Omental fat pad (tissue), 4 donors: ENCODE results near the gene SLC39A11. TPM values are rescaled to one million over a fixed set of nuclear protein-coding genes. Genes with fewer than 3 reads are reported as not detected.

Experiments used
- ATAC-seq: fragments of 150-250 bp; one replicate; pipeline ENCODE4 v1.9.1; 2016; ENCODE audit warnings: mild to moderate bottlenecking, moderate library complexity; ENCODE audit not compliant: low FRiP score
- DNase-seq: peaks from one replicate; pipeline ENCODE4 v3.0.0-alpha.2; 2019; ENCODE audit warnings: low spot score
- total RNA-seq, 4 donors: library from RNA; depleted of rRNA; stranded (reverse); fragments of >200 nt; gene quantifications; one replicate each; pipeline ENCODE4 v1.1.0, GENCODE V29; 2016
- TF ChIP-seq, protein P1 (sequence below), 3 donors: fragments of 450-650 bp; IDR thresholded peaks; one replicate each; pipeline ENCODE4 v1.5.1; 2016 to 2017; ENCODE audit warnings: antibody characterized with exemption in 3 of 3, mild to moderate bottlenecking in 3 of 3, moderate library complexity in 2 of 3

Gene SLC39A11
- total RNA-seq, 4 donors from 2014 or later, result 18.8 to 42.4 (median 31.3) TPM

DNA sequence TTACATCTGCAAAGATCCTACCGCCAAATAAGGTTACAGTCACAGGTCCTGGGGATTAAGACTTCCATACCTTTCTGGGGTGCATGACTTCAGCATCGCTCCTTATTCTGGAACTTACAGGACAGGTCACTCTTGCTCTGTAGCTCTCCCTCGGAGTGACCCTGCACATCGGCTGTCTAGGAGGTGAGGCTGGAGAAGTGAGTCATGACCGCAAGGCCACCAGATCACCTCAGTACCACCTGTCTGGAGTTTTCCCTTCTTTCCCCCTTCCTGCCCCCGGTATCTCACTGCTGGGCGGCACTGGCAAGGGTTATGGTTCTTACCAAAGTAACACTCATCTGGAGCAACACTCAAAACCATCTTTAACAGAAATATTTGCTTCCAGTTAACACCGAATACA lies 374.8 kb downstream of the SLC39A11 start:
- ATAC-seq (no peak), DNase-seq (no peak)
- TF ChIP-seq, protein P1, sequence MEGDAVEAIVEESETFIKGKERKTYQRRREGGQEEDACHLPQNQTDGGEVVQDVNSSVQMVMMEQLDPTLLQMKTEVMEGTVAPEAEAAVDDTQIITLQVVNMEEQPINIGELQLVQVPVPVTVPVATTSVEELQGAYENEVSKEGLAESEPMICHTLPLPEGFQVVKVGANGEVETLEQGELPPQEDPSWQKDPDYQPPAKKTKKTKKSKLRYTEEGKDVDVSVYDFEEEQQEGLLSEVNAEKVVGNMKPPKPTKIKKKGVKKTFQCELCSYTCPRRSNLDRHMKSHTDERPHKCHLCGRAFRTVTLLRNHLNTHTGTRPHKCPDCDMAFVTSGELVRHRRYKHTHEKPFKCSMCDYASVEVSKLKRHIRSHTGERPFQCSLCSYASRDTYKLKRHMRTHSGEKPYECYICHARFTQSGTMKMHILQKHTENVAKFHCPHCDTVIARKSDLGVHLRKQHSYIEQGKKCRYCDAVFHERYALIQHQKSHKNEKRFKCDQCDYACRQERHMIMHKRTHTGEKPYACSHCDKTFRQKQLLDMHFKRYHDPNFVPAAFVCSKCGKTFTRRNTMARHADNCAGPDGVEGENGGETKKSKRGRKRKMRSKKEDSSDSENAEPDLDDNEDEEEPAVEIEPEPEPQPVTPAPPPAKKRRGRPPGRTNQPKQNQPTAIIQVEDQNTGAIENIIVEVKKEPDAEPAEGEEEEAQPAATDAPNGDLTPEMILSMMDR (IDR thresholded peaks at IDR 0.05), result no peak

DNA sequence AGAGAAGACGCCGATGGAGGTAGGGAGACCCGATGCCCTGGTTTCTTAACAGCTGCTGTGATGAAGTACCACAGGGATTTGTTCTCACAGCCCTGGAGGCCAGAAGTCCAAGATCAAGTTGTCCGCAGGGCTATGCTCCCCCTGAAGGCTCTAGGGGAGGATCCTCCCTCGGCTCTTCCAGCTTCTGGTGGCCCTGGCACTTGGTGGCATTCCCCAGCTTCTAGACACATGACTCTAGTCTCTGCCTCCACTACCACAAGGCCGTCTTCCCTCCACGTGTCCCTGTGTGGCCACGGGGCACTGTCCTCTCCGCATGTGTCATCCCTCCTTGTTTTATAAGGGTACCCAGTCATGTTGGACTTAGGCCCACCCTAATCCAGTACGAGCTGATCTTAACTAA lies 375.2 kb downstream of the SLC39A11 start:
- TF ChIP-seq, protein P1 (IDR thresholded peaks at IDR 0.05), result no peak
- no peak for ATAC-seq
- no peak for DNase-seq

GRCh38 chr17:72715906-72716572 lies 376.4 kb downstream of the SLC39A11 start:
- TF ChIP-seq, protein P1 (IDR thresholded peaks at IDR 0.05), result no peak
- no peak for DNase-seq
- ATAC-seq, result no peak

DNA sequence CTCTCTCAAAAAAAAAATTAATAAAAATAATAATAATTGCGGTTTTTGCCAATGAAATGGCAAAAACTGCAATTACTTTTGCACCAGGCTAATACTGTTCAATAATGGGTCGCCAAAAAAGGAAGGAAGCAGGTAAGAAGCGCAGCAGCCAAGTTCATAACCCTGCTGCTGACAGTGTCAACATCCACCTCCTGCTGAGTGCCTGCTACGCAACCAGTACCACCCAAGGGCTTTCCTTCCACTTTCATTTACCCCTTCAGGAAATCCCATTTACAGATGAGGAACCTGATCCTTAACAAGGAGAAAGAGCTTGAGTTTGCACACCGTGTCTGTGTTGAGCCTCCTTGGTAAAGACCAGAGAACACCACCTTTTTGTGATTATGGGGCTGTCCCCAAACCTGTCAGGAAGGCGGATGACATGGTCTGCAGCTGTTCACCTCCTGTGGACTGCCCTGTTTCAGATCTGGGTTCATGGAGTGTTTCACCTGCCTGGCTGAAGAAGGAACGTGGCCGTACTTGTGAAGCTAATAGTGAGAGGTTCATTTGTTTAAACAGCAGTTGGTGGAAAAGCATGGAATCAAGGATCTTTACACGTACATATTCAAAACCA lies 378.0 kb downstream of the SLC39A11 start:
- DNase-seq, result no peak
- ATAC-seq, result no peak
- TF ChIP-seq, protein P1 (IDR thresholded peaks at IDR 0.05), result no peak

DNA sequence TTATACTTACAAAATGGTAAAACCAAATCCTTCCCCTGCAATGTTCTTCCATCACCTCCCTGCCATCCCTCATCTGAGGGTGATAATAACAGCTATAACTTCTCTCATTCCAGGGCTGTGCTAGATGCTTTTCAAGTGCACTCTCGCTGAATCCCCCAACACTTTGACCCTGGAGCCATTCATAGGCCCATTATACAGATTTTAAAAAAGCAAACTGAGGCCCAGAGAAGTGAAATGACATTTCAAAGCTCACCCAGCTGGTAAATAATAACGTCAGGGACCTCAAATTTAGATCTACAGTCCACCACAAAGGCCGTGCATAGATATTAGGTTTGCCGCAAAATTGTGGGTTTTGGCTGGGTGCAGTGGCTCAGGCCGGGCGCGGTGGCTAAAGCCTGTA lies 378.8 kb downstream of the SLC39A11 start:
- DNase-seq (no peak), ATAC-seq (no peak)
- TF ChIP-seq, protein P1 (IDR thresholded peaks at IDR 0.05), result no peak

DNA sequence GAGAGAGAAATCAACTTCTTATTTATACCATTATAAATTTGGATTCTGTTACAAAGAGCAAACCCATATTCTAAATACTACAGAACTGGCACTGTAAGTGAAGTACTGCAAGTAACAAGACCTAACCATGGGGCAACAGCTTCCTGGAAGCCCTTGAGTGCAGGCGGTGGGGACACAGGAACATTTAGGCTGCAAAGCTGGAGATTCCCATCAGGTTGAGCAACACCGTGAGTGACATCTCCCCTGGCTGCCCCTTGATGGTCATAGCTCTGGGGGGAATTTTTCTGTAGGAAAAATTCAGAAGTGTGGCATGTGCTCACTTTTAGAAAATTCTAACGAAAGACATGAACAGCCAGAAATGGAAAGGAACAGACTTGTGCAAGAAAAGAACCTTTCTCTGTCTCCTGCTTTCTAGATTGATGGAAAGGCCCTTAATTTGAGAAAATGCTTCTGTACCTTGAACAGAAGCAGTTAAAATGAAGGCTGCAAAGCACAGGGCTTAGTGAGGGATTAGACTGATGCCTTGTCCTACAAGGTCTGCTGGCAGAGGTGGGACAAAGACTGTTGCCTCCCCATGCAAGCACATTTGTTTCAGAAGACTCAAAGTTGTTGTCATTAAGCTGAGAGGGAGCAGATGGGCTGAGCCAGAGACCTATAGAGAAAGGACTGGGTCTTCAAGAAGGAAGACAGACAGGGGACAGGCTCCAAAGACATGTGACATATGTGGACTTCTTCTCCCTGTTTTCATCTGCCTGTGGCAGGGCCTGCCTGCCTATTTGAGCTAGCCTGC lies 380.8 kb downstream of the SLC39A11 start:
- no peak for DNase-seq
- TF ChIP-seq, protein P1 (IDR thresholded peaks at IDR 0.05), result no peak
- no peak for ATAC-seq
